Testis (tissue), 2 donors: Measurements from ENCODE around the gene ABCB9.

ENCODE experiments used
- POLR2A ChIP-seq: fragments of 450-650 bp; IDR thresholded peaks from one replicate; pipeline ENCODE4 v1.6.1; 2017; ENCODE audit warnings: antibody characterized with exemption, mild to moderate bottlenecking, moderate library complexity
- TF ChIP-seq, protein P1 (sequence below), 3 experiments: fragments of 450-650 bp in 2 of 3; fragments of 200-600 bp in 1 of 3; sonication (generic) in 1 of 3; IDR thresholded peaks; one replicate each; pipeline ENCODE4 v1.5.1; 2016 to 2019; ENCODE audit warnings: antibody characterized with exemption in 3 of 3, mild to moderate bottlenecking in 2 of 3, moderate library complexity in 1 of 3

DNA sequence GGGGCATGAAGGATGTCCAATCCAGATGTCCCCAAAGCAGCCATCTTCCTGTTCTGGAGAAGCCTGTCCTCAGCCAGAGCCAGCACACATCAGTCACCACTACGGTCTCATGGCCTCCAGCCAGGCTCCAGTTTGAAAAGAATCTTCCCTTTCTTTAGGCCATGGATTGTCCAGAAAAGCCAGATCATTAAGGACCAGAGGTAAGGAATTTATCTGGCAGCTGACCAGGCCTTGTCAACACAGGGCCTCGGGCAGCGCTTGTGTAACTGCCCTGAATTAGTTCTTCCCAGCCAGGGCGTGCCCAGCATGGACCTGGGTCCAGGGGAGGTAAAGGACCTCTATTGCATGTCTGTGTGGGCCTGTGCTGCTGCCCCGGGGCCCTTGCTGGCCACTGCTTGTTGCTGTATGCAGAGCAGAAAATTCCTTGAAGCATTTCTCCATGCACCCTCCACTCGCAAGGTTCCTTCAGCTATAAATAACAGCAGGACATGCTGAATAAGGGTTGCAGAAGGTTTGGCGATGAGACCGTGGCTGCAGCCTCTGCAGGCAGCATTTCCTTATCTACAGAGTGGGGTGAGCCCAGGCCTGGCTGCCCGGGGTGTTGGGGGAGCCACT is 48.6 kb downstream of the ABCB9 start:
- TF ChIP-seq, protein P1, sequence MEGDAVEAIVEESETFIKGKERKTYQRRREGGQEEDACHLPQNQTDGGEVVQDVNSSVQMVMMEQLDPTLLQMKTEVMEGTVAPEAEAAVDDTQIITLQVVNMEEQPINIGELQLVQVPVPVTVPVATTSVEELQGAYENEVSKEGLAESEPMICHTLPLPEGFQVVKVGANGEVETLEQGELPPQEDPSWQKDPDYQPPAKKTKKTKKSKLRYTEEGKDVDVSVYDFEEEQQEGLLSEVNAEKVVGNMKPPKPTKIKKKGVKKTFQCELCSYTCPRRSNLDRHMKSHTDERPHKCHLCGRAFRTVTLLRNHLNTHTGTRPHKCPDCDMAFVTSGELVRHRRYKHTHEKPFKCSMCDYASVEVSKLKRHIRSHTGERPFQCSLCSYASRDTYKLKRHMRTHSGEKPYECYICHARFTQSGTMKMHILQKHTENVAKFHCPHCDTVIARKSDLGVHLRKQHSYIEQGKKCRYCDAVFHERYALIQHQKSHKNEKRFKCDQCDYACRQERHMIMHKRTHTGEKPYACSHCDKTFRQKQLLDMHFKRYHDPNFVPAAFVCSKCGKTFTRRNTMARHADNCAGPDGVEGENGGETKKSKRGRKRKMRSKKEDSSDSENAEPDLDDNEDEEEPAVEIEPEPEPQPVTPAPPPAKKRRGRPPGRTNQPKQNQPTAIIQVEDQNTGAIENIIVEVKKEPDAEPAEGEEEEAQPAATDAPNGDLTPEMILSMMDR (IDR thresholded peaks at IDR 0.05): no peak
- TF ChIP-seq POLR2A: no peak
